H1 (cell line): ENCODE results near the gene FAM53A.

Source experiments
- EZH2 ChIP-seq: fragments of 200-600 bp; sonication (generic); IDR thresholded peaks from 2 replicates; pipeline ENCODE4 v1.7.1; 2012; ENCODE audit warnings: low read depth, mild to moderate bottlenecking, moderate library complexity, low read length, inconsistent platforms; ENCODE audit not compliant: severe bottlenecking
- RAD21 ChIP-seq, 2 experiments: IDR thresholded peaks in 1 of 2; conservative IDR thresholded peaks in 1 of 2; 2 replicates each; pipeline ENCODE4 v1.6.1; 2011; ENCODE audit warnings: low read depth in 2 of 2, low read length in 2 of 2, improper control_type of control experiment in 1 of 2, inconsistent platforms in 1 of 2, mild to moderate bottlenecking in 1 of 2, moderate library complexity in 1 of 2

DNA sequence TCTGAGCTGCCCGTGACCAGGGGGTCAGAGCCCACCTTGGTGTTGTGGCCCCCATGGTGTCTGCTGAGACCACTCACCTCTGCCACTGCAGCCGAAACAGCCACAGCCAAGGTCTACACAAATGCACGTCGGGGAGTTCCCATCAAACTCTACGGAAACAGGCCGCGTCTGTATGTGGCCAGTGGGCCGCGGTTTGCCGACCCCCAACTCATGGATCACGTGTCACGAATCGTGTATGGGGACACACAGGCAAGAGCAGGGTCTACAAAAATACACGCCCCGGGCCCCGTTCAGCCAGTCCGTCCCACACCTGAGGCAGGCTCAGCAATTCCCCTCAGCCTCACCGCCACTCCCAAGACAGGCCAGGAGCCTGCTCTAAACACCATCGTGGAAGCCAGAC is 53.8 kb downstream of the FAM53A start:
- no peak for TF ChIP-seq EZH2
- no peak for TF ChIP-seq RAD21 (IDR thresholded peaks at IDR 0.05 in 1 of 2, conservative IDR thresholded peaks at IDR 0.05 in 1 of 2; ENCODE audit: low read depth in 2 of 2, low read length in 2 of 2)
